GM12878 (cell line): ENCODE results near the gene DDX50. TPM values are rescaled to one million over a fixed set of nuclear protein-coding genes. Genes with fewer than 3 reads are reported as not detected.

Experiments
- ATAC-seq: fragments of 200-7000 bp; cut with Tn5 transposase; 3 replicates; pipeline ENCODE4 v1.9.1; 2020; ENCODE audit warnings: mild to moderate bottlenecking, moderate library complexity
- BruUV-seq: library from RNA; stranded (reverse); fragments of 400-500 nt; replicated peaks from 2 replicates; lab custom pipeline; 2021; lab: Mats Ljungman, UMichigan
- CTCF ChIA-PET: fragments of 300-600 bp; sonication (Branson Sonifier 250); formaldehyde crosslinking; extraction: SDS; loops from one replicate; lab custom pipeline; 2021; ENCODE audit warnings: inconsistent platforms; lab: Yijun Ruan, JAX
- POLR2A ChIA-PET: fragments of 350-600 bp; formaldehyde crosslinking; extraction: SDS; loops from one replicate; lab custom pipeline; 2021; ENCODE audit warnings: inconsistent platforms; lab: Charles Lee
- RAD21 ChIA-PET: fragments of 300-600 bp; sonication (Branson Sonifier 250); formaldehyde crosslinking; loops from one replicate; lab custom pipeline; 2023; ENCODE audit warnings: antibody characterized with exemption; ENCODE audit not compliant: unreplicated experiment; lab: Charles Lee
- SMC1A ChIA-PET: fragments of 300-600 bp; sonication (Branson Sonifier 250); formaldehyde crosslinking; loops from one replicate; lab custom pipeline; 2023; ENCODE audit not compliant: unreplicated experiment, uncharacterized antibody; lab: Charles Lee
- DNase-seq: peaks from one replicate; pipeline ENCODE4 v3.0.0-alpha.2; 2011; ENCODE audit warnings: low read depth, low spot score
- FAIRE-seq: peaks from 3 replicates; lab custom pipeline; 2011; peaks lifted over from hg19 to GRCh38; lab: Jason Lieb, UNC
- H2AFZ ChIP-seq: 2 replicates; pipeline ENCODE4 v1.6.0; 2011; ENCODE audit warnings: low read depth, low read length, control low read depth; ENCODE audit not compliant: control insufficient read depth
- H3K27ac ChIP-seq: 2 replicates; pipeline ENCODE4 v1.5.1; 2011; ENCODE audit warnings: control low read depth; ENCODE audit not compliant: control insufficient read depth, insufficient read depth
- H3K27me3 ChIP-seq, 2 experiments: replicated peaks in 1 of 2; 2 replicates each; pipeline versions ENCODE4 v1.6.0 to v1.6.1; 2011; ENCODE audit warnings: low read length in 1 of 2; ENCODE audit not compliant: control insufficient read depth in 2 of 2, insufficient read depth in 2 of 2
- H3K36me3 ChIP-seq, 2 experiments: 2 replicates each; pipeline ENCODE4 v1.5.1; 2011; ENCODE audit warnings: low read length in 1 of 2; ENCODE audit not compliant: control insufficient read depth in 2 of 2, insufficient read depth in 2 of 2
- H3K4me1 ChIP-seq: 2 replicates; pipeline ENCODE4 v1.6.1; 2011; ENCODE audit warnings: mild to moderate bottlenecking, low read length, moderate library complexity, mixed read lengths; ENCODE audit not compliant: control insufficient read depth, insufficient read depth
- H3K4me2 ChIP-seq: 2 replicates; pipeline ENCODE4 v1.6.0; 2011; ENCODE audit warnings: control low read depth; ENCODE audit not compliant: control insufficient read depth, insufficient read depth
- H3K4me3 ChIP-seq: fragments of 200-600 bp; sonication (generic); 2 replicates; pipeline ENCODE4 v1.5.1; 2016
- H3K79me2 ChIP-seq: 2 replicates; pipeline ENCODE4 v1.6.0; 2011; ENCODE audit warnings: low read length; ENCODE audit not compliant: control insufficient read depth, insufficient read depth
- H3K9ac ChIP-seq: 2 replicates; pipeline ENCODE4 v1.8.0; 2011; ENCODE audit warnings: low read length, control low read depth, mixed read lengths; ENCODE audit not compliant: control insufficient read depth, insufficient read depth
- H3K9me3 ChIP-seq: replicated peaks from 3 replicates; pipeline ENCODE4 v1.5.1; 2011; ENCODE audit warnings: mild to moderate bottlenecking, low read length; ENCODE audit not compliant: control insufficient read depth, insufficient read depth
- H4K20me1 ChIP-seq: 2 replicates; pipeline ENCODE4 v1.6.0; 2011; ENCODE audit not compliant: control insufficient read depth, insufficient read depth
- HDAC2 ChIP-seq: fragments of 200-600 bp; sonication (generic); IDR thresholded peaks from 2 replicates; pipeline ENCODE4 v1.6.1; 2017
- JUNB ChIP-seq: IDR thresholded peaks from 2 replicates; pipeline ENCODE4 v1.6.1; 2016; ENCODE audit warnings: antibody characterized with exemption, mild to moderate bottlenecking
- MYC ChIP-seq: IDR thresholded peaks from 2 replicates; pipeline ENCODE4 v1.6.1; 2011; ENCODE audit warnings: mild to moderate bottlenecking, low read length, moderate library complexity, inconsistent platforms; ENCODE audit not compliant: insufficient read depth, insufficient replicate concordance, insufficient read length, severe bottlenecking
- PAX5 ChIP-seq: IDR thresholded peaks from 2 replicates; pipeline ENCODE4 v1.6.1; 2011; ENCODE audit warnings: low read depth, low read length, borderline replicate concordance
- RCOR1 ChIP-seq: conservative IDR thresholded peaks from 2 replicates; pipeline ENCODE4 v1.6.1; 2012; ENCODE audit warnings: low read depth, low read length, improper control_type of control experiment
- RUNX3 ChIP-seq: IDR thresholded peaks from 2 replicates; pipeline ENCODE4 v1.6.1; 2012; ENCODE audit warnings: low read length, inconsistent platforms
- SPI1 ChIP-seq: IDR thresholded peaks from 2 replicates; pipeline ENCODE4 v1.6.1; 2011; ENCODE audit warnings: low read depth, mild to moderate bottlenecking, low read length, moderate library complexity, borderline replicate concordance; ENCODE audit not compliant: insufficient read depth
- STAT1 ChIP-seq: fragments of 450-650 bp; conservative IDR thresholded peaks from 2 replicates; pipeline ENCODE4 v1.6.1; 2014; ENCODE audit warnings: antibody characterized with exemption, mild to moderate bottlenecking
- ZNF24 ChIP-seq: fragments of 450-650 bp; IDR thresholded peaks from 2 replicates; pipeline ENCODE4 v1.6.1; 2017; ENCODE audit warnings: antibody characterized with exemption, mild to moderate bottlenecking
- WGBS: methylation state at CpG from one replicate; pipeline ENCODE4 v1.1.6; 2016; ENCODE audit warnings: low lambda C conversion rate; ENCODE audit not compliant: insufficient replicate concordance, insufficient coverage; ENCODE audit errors: missing lambda C conversion rate; 5-methylcytosine and 5-hydroxymethylcytosine counted together
- in situ Hi-C: fragments of 300-500 bp; cut with MboI; formaldehyde crosslinking; loops from 9 replicates; pipeline ENCODE4 v1.14.3; 2018; ENCODE audit warnings: mixed read lengths
- intact Hi-C: fragments of 100-400 bp; cut with micrococcal nuclease; formaldehyde crosslinking; loops from one replicate; pipeline ENCODE4 v1.14.2; 2022; ENCODE audit not compliant: unreplicated experiment
- polyA plus RNA-seq, 11 experiments: library from polyadenylated mRNA; depleted of rRNA in 4 of 11; unstranded in 6 of 11; stranded (reverse) in 5 of 11; fragments of >200 nt; fragmentation: Nextera tagmentation in 4 of 11; fragmentation: Illumina TruSeq in 1 of 11; extraction: Ambion mirVana in 4 of 11; extraction: Trizol in 1 of 11; gene quantifications; 1 replicate in 1 of 11; 2 replicates in 10 of 11; pipeline versions ENCODE4 v1.2.1 to v1.2.3, GENCODE V29; 2011 to 2016; ENCODE audit warnings: inconsistent platforms in 2 of 11, missing spikeins in 2 of 11, low read depth in 1 of 11
- total RNA-seq, 4 experiments: library from RNA; depleted of rRNA in 3 of 4; stranded (reverse); fragments of >200 nt in 3 of 4; fragmentation: Illumina TruSeq in 1 of 4; extraction: Trizol in 1 of 4; gene quantifications; 2 replicates each; pipeline versions ENCODE4 v1.2.1 to v1.2.3, GENCODE V29; 2013 to 2021
- TF ChIP-seq, protein P1 (sequence below): fragments of 450-650 bp; IDR thresholded peaks from 2 replicates; pipeline ENCODE4 v1.6.1; 2017; ENCODE audit warnings: mild to moderate bottlenecking, moderate library complexity
- TF ChIP-seq, protein P2 (sequence below): fragments of 450-650 bp; IDR thresholded peaks from 2 replicates; pipeline ENCODE4 v1.6.1; 2016; ENCODE audit warnings: mild to moderate bottlenecking
- TF ChIP-seq, protein P3 (sequence below): fragments of 450-650 bp; conservative IDR thresholded peaks from 2 replicates; pipeline ENCODE4 v1.6.1; 2017; ENCODE audit warnings: mild to moderate bottlenecking, moderate library complexity
- TF ChIP-seq, protein P4 (sequence below): IDR thresholded peaks from 2 replicates; pipeline ENCODE4 v1.6.1; 2011; ENCODE audit warnings: mild to moderate bottlenecking, low read depth, low read length, moderate library complexity; ENCODE audit not compliant: insufficient replicate concordance

The DDX50 gene
- total and polyA plus RNA-seq, 10 of the 15 experiments (the other 5 are each of a cell fraction or from before 2014, with no cell fraction given): 24.9 to 52.0 (median 36.8) TPM

DNA sequence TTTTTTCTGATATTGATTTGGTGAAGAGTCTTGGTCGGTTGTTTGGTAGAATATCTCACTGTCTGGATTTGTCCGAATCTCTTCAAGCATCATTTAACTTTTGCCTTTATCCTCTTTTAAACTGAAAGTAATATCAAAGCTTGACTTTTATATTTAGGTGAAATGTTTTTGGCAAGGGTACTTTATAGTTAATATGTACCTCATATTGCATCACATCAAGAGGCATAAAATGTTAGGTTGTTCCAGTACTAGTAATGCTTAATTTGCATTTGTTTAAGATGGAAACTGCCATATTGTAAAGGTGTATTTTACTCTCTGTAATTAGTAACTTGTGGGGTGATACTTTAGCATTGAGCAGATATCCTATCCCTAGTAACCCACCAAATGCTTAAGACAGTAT, 37.8 kb downstream of the DDX50 start:
- Histone ChIP-seq H3K4me3 (no peak overlapping the region), H2AFZ (no peak overlapping the region), H3K27ac (no peak overlapping the region), H3K4me1 (no peaks in the 10 kb centered on the region), H3K4me2 (no peak overlapping the region), H3K36me3 (peaks cover 0 to 3% of the 10 kb centered on the region in 2 experiments; a peak in 3 of 4 replicates), H3K27me3 (no peaks in the 10 kb centered on the region), H3K79me2 (no peaks in the 10 kb centered on the region), H4K20me1 (no peaks in the 10 kb centered on the region), H3K9me3 (no peaks in the 10 kb centered on the region), H3K9ac (no peak overlapping the region)
- SMC1A ChIA-PET: no interaction called here
- intact Hi-C loops: no loop called here
- 97% methylated on average over 2 of the region's 2 CpGs for WGBS
- in situ Hi-C loops: no loop called here
- POLR2A ChIA-PET: interaction anchor here (0.6 kb wide), 1 partner anchor 297 kb away, joined by 3 read pairs; no protein-coding TSS in a partner anchor
- no peak for FAIRE-seq
- RAD21 ChIA-PET: no interaction called here
- BruUV-seq: no TSS peak
- CTCF ChIA-PET: interaction anchor here (3.5 kb wide), 1 partner anchor 17 kb away, joined by 14 read pairs; the partner anchor contains the start of gene DDX21
- no peak for ATAC-seq
- DNase-seq: no peak
- TF ChIP-seq JUNB (no peak), MYC (no peak), HDAC2 (no peak), SPI1 (no peak), ZNF24 (no peak), PAX5 (no peak), RUNX3 (no peak), STAT1 (no peak), RCOR1 (no peak)
- TF ChIP-seq, protein P1, sequence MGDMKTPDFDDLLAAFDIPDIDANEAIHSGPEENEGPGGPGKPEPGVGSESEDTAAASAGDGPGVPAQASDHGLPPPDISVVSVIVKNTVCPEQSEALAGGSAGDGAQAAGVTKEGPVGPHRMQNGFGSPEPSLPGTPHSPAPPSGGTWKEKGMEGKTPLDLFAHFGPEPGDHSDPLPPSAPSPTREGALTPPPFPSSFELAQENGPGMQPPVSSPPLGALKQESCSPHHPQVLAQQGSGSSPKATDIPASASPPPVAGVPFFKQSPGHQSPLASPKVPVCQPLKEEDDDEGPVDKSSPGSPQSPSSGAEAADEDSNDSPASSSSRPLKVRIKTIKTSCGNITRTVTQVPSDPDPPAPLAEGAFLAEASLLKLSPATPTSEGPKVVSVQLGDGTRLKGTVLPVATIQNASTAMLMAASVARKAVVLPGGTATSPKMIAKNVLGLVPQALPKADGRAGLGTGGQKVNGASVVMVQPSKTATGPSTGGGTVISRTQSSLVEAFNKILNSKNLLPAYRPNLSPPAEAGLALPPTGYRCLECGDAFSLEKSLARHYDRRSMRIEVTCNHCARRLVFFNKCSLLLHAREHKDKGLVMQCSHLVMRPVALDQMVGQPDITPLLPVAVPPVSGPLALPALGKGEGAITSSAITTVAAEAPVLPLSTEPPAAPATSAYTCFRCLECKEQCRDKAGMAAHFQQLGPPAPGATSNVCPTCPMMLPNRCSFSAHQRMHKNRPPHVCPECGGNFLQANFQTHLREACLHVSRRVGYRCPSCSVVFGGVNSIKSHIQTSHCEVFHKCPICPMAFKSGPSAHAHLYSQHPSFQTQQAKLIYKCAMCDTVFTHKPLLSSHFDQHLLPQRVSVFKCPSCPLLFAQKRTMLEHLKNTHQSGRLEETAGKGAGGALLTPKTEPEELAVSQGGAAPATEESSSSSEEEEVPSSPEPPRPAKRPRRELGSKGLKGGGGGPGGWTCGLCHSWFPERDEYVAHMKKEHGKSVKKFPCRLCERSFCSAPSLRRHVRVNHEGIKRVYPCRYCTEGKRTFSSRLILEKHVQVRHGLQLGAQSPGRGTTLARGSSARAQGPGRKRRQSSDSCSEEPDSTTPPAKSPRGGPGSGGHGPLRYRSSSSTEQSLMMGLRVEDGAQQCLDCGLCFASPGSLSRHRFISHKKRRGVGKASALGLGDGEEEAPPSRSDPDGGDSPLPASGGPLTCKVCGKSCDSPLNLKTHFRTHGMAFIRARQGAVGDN: no peak
- TF ChIP-seq, protein P2, sequence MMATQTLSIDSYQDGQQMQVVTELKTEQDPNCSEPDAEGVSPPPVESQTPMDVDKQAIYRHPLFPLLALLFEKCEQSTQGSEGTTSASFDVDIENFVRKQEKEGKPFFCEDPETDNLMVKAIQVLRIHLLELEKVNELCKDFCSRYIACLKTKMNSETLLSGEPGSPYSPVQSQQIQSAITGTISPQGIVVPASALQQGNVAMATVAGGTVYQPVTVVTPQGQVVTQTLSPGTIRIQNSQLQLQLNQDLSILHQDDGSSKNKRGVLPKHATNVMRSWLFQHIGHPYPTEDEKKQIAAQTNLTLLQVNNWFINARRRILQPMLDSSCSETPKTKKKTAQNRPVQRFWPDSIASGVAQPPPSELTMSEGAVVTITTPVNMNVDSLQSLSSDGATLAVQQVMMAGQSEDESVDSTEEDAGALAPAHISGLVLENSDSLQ: no peak
- TF ChIP-seq, protein P3, sequence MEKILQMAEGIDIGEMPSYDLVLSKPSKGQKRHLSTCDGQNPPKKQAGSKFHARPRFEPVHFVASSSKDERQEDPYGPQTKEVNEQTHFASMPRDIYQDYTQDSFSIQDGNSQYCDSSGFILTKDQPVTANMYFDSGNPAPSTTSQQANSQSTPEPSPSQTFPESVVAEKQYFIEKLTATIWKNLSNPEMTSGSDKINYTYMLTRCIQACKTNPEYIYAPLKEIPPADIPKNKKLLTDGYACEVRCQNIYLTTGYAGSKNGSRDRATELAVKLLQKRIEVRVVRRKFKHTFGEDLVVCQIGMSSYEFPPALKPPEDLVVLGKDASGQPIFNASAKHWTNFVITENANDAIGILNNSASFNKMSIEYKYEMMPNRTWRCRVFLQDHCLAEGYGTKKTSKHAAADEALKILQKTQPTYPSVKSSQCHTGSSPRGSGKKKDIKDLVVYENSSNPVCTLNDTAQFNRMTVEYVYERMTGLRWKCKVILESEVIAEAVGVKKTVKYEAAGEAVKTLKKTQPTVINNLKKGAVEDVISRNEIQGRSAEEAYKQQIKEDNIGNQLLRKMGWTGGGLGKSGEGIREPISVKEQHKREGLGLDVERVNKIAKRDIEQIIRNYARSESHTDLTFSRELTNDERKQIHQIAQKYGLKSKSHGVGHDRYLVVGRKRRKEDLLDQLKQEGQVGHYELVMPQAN: no peak
- TF ChIP-seq, protein P4, sequence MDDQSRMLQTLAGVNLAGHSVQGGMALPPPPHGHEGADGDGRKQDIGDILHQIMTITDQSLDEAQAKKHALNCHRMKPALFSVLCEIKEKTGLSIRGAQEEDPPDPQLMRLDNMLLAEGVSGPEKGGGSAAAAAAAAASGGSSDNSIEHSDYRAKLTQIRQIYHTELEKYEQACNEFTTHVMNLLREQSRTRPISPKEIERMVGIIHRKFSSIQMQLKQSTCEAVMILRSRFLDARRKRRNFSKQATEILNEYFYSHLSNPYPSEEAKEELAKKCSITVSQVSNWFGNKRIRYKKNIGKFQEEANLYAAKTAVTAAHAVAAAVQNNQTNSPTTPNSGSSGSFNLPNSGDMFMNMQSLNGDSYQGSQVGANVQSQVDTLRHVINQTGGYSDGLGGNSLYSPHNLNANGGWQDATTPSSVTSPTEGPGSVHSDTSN: no peak
